Stomach (tissue), 9 donors: ENCODE data around the gene TMOD1. TPM values are rescaled to one million over a fixed set of nuclear protein-coding genes. Genes with fewer than 3 reads are reported as not detected.

Experiments
- DNase-seq, 2 donors: peaks; one replicate each; pipeline versions ENCODE4 v3.0.0 to v3.0.0-alpha.2; 2013 to 2019
- H3K27ac ChIP-seq, 5 donors: fragments of 200-600 bp in 4 of 5; sonication (generic) in 4 of 5; one replicate each; pipeline ENCODE4 v1.5.1; 2013 to 2019; ENCODE audit warnings: mild to moderate bottlenecking in 1 of 5, moderate library complexity in 1 of 5
- H3K27me3 ChIP-seq, 3 donors: fragments of 200-600 bp; sonication (generic); one replicate each; pipeline ENCODE4 v1.5.1; 2017 to 2019; ENCODE audit warnings: mixed run types in 1 of 3
- H3K36me3 ChIP-seq, 4 donors: fragments of 200-600 bp; sonication (generic); 1 replicate in 3 of 4; 2 replicates in 1 of 4; pipeline ENCODE4 v1.5.1; 2016 to 2019
- H3K4me1 ChIP-seq, 4 donors: fragments of 200-600 bp; sonication (generic); one replicate each; pipeline ENCODE4 v1.5.1; 2016 to 2019
- H3K4me3 ChIP-seq, 4 donors: fragments of 200-600 bp; sonication (generic) in 3 of 4; one replicate each; pipeline ENCODE4 v1.5.1; 2016 to 2019; ENCODE audit warnings: mild to moderate bottlenecking in 1 of 4
- H3K9me3 ChIP-seq, 4 donors: fragments of 200-600 bp; sonication (generic); one replicate each; pipeline ENCODE4 v1.5.1; 2016 to 2019
- EP300 ChIP-seq: sonication (generic); formaldehyde crosslinking; IDR thresholded peaks from one replicate; pipeline ENCODE4 v1.6.1; 2017; ENCODE audit warnings: antibody characterized with exemption
- POLR2A ChIP-seq, 4 donors: fragments of 450-650 bp; IDR thresholded peaks; one replicate each; pipeline ENCODE4 v1.6.1; 2016; ENCODE audit warnings: antibody characterized with exemption in 4 of 4, control low read depth in 2 of 4, mild to moderate bottlenecking in 1 of 4, moderate library complexity in 1 of 4
- POLR2AphosphoS5 ChIP-seq, 3 donors: sonication (generic); formaldehyde crosslinking; IDR thresholded peaks; one replicate each; pipeline ENCODE4 v1.6.1; 2016; ENCODE audit warnings: antibody characterized with exemption in 3 of 3
- WGBS, 5 donors: extraction: QIAGEN DNeasy Blood & Tissue Kit in 3 of 5; methylation state at CpG; one replicate each; pipeline versions ENCODE4 v1.1.5 to v1.1.7; 2013 to 2018; 5-methylcytosine and 5-hydroxymethylcytosine counted together
- intact Hi-C: fragments of 100-400 bp; cut with DNase I; formaldehyde crosslinking; loops from one replicate; pipeline ENCODE4 v1.15.1; 2023; ENCODE audit warnings: low total_unique reads
- polyA plus RNA-seq, 3 donors: library from polyadenylated mRNA; stranded (reverse); fragments of 200-250 nt; gene quantifications; one replicate each; pipeline ENCODE4 v1.2.3, GENCODE V29; 2013
- total RNA-seq, 5 donors: library from RNA; depleted of rRNA; stranded (reverse); fragments of >200 nt; gene quantifications; one replicate each; pipeline versions ENCODE4 v1.1.0 to v1.2.3, GENCODE V29; 2014 to 2016
- TF ChIP-seq, protein P1 (sequence below), 7 experiments: fragments of 450-650 bp in 4 of 7; fragments of 200-600 bp in 3 of 7; sonication (generic) in 3 of 7; IDR thresholded peaks; one replicate each; pipeline ENCODE4 v1.5.1; 2016 to 2019; ENCODE audit warnings: antibody characterized with exemption in 7 of 7, control low read depth in 2 of 7, mild to moderate bottlenecking in 1 of 7
- donor health status: healthy with polysubstance abuse.
- donor health status: Bipolar disorder and iron deficiency.
- donor health status: healthy.

TMOD1 gene
- total and polyA plus RNA-seq, 8 donors = 4.6 to 34.8 (median 11.2) TPM

DNA sequence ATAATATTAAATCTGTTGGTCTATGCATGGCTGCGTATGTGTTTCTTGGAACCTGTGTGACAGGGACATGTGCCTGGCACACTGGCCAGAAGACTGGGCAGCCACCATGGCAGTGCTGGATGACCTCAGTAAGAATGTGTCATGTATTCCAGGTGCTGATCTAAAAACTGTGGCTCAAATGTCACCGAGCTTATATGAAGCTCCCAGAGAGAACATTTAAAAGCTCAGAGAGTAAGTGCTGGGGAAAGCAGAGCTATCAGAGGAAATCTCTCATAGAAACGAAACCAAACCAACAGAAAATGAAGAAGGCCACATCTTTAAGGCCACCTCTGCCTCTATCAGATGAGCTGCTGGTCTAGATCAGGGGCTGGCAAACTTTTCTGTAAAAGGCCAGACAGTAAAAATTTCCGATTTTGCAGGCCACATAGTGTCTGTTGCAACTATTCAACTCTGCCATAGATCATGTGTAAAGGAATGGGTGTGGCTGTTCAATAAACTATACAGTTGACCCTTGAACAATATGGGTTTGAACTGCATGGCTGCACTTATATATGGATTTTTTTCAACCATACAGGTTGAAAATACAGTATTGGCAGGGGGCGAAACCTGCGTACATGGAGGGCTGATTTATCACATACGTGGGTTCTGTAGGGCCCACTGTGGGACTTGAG is 99.9 kb downstream of the TMOD1 start:
- peaks cover 48 to 73% (median 72%) of the 10 kb centered on the region in 4 donors for H3K36me3 ChIP-seq
- no peaks in the 10 kb centered on the region for H3K9me3 ChIP-seq
- no peak overlapping the region for H3K4me3 ChIP-seq
- TF ChIP-seq EP300 (no peak), POLR2A (IDR thresholded peaks at IDR 0.05) (no peak), POLR2AphosphoS5 (IDR thresholded peaks at IDR 0.05) (no peak)
- TF ChIP-seq, protein P1, sequence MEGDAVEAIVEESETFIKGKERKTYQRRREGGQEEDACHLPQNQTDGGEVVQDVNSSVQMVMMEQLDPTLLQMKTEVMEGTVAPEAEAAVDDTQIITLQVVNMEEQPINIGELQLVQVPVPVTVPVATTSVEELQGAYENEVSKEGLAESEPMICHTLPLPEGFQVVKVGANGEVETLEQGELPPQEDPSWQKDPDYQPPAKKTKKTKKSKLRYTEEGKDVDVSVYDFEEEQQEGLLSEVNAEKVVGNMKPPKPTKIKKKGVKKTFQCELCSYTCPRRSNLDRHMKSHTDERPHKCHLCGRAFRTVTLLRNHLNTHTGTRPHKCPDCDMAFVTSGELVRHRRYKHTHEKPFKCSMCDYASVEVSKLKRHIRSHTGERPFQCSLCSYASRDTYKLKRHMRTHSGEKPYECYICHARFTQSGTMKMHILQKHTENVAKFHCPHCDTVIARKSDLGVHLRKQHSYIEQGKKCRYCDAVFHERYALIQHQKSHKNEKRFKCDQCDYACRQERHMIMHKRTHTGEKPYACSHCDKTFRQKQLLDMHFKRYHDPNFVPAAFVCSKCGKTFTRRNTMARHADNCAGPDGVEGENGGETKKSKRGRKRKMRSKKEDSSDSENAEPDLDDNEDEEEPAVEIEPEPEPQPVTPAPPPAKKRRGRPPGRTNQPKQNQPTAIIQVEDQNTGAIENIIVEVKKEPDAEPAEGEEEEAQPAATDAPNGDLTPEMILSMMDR (IDR thresholded peaks at IDR 0.05) = no peak
- intact Hi-C loops = loop anchor here (5.0 kb wide), 1 partner anchor 134 kb away; no protein-coding TSS in a partner anchor
- peaks cover 5 to 25% (median 17%) of the 10 kb centered on the region in 4 donors for H3K4me1 ChIP-seq
- H3K27ac ChIP-seq = no peak overlapping the region
- WGBS, 5 donors = 82 to 91% (median 84%) methylated on average over 7 of the region's 7 CpGs
- no peak for DNase-seq
- H3K27me3 ChIP-seq = no peaks in the 10 kb centered on the region

DNA sequence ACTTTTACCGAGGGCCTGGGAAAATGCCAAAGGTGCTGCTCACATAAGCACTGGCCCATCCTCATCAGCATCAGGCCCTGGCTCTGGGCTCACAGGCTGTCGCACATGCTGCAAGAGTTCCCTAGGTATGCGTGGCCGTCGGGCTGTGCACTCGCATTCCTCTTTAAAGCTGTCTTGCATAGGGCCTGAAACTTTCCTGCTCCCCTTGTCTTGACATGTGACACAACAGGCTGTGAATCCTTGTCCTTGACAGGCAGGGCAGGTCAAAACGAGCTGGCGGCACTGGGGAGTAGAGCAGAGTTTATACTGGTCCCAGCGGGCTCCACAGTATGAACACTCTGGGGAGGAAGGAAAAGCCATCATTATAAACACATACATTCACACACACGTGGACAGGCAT is 101.0 kb downstream of the TMOD1 start:
- no peak overlapping the region for H3K27ac ChIP-seq
- intact Hi-C loops = loop anchor here (5.0 kb wide), 1 partner anchor 135 kb away; no protein-coding TSS in a partner anchor

GRCh38 chr9:97604901-97605645 is 103.6 kb downstream of the TMOD1 start:
- Histone ChIP-seq H3K4me1 (no peaks in the 10 kb centered on the region), H3K27me3 (no peaks in the 10 kb centered on the region), H3K9me3 (no peaks in the 10 kb centered on the region), H3K36me3 (peaks cover 48 to 93% (median 80%) of the 10 kb centered on the region in 4 donors), H3K4me3 (no peak overlapping the region), H3K27ac (no peak overlapping the region)
- TF ChIP-seq POLR2AphosphoS5 (IDR thresholded peaks at IDR 0.05) (no peak), EP300 (no peak), POLR2A (IDR thresholded peaks at IDR 0.05) (no peak)
- TF ChIP-seq, protein P1 (IDR thresholded peaks at IDR 0.05) = no peak
- 81 to 93% (median 93%) methylated on average over 17 of the region's 17 CpGs for WGBS, 5 donors
- no peak for DNase-seq
- intact Hi-C loops = loop anchor here (5.0 kb wide), 1 partner anchor 138 kb away; no protein-coding TSS in a partner anchor

More for the DNA sequence above, 101.0 kb downstream of the TMOD1 start:
- H3K4me1 ChIP-seq = peaks cover 4 to 16% (median 10%) of the 10 kb centered on the region in 4 donors
- H3K4me3 ChIP-seq = no peak overlapping the region
- H3K27me3 ChIP-seq = no peaks in the 10 kb centered on the region
- WGBS, 5 donors = 80 to 86% (median 83%) methylated on average over 10 of the region's 10 CpGs
- no peak for TF ChIP-seq EP300
- no peak for TF ChIP-seq POLR2A (IDR thresholded peaks at IDR 0.05)
- TF ChIP-seq, protein P1 (IDR thresholded peaks at IDR 0.05) = no peak
- TF ChIP-seq POLR2AphosphoS5 (IDR thresholded peaks at IDR 0.05) = no peak
- no peaks in the 10 kb centered on the region for H3K9me3 ChIP-seq
- peaks cover 48 to 81% (median 76%) of the 10 kb centered on the region in 4 donors for H3K36me3 ChIP-seq
- no peak for DNase-seq

DNA sequence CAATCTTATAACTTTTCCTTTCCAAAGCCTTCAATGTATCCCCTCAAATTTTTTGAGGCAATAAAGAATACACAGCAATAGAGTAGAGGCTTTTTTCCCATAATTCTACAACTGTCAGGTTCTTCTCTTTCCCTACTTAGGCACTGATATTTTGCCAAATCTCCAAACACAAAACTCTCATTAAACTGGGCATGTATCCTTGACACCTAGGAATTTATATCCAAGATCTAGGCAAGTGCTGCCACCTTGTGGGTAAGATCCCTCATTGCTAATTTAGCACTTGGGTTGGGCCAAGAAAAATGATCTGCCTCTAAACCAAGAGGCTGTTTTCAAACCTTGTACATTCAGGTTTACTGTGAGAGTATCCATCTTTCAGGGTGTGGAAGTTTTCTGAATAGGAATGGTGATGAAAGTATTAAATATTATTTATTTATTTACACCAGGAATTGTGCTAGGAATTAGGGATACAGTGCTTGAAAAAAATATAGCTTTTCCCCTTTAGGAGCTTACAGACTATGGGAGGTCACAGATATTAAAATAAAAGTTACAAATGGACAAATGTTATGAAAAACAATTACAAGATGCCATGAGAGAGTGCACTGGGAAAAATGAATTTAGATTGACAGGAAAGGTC is 114.1 kb downstream of the TMOD1 start:
- TF ChIP-seq EP300 (no peak), POLR2A (IDR thresholded peaks at IDR 0.05) (no peak), POLR2AphosphoS5 (IDR thresholded peaks at IDR 0.05) (peak in 1 of 3 donors; percentile 63)
- TF ChIP-seq, protein P1 (IDR thresholded peaks at IDR 0.05) = peak in 5 of 7 experiments; percentile 51 to 83 (median 81)
- no peak overlapping the region for H3K27ac ChIP-seq
- DNase-seq = peak; percentile 74 to 85
- no peak overlapping the region for H3K4me3 ChIP-seq
- no peaks in the 10 kb centered on the region for H3K27me3 ChIP-seq
- no peaks in the 10 kb centered on the region for H3K9me3 ChIP-seq
- H3K36me3 ChIP-seq = peaks cover 19 to 80% (median 70%) of the 10 kb centered on the region in 4 donors
- intact Hi-C loops = no loop called here
- H3K4me1 ChIP-seq = peaks cover 0 to 9% (median 4%) of the 10 kb centered on the region in 4 donors
